Endothelial cell of umbilical vein (primary cell): ENCODE measurements around the gene NFKB1. TPM values are rescaled to one million over a fixed set of nuclear protein-coding genes. Genes with fewer than 3 reads are reported as not detected.
A peak's percentile ranks its signal among the peaks of the same experiment; 100 is the strongest.

Source experiments
- BruUV-seq: library from RNA; stranded (reverse); fragments of 400-500 nt; replicated peaks from 2 replicates; lab custom pipeline; 2021; lab: Mats Ljungman, UMichigan
- CTCF ChIA-PET: fragments of 300-600, 350-600 bp; sonication (Branson Sonifier 250); formaldehyde crosslinking; loops from one replicate; lab custom pipeline; 2021; ENCODE audit warnings: antibody characterized with exemption, inconsistent platforms; lab: Charles Lee
- POLR2A ChIA-PET: fragments of 300-600, 350-600 bp; sonication (Branson Sonifier 250); formaldehyde crosslinking; loops from one replicate; lab custom pipeline; 2021; ENCODE audit warnings: antibody characterized with exemption, inconsistent platforms; lab: Charles Lee
- DNase-seq: peaks from one replicate; pipeline ENCODE4 v3.0.0-alpha.2; 2011; ENCODE audit warnings: low read depth, low spot score
- FAIRE-seq: peaks from 2 replicates; lab custom pipeline; 2011; peaks lifted over from hg19 to GRCh38; lab: Jason Lieb, UNC
- H2AFZ ChIP-seq: 2 replicates; pipeline ENCODE4 v1.6.0; 2012; ENCODE audit warnings: low read depth, low read length, control low read depth, inconsistent platforms
- H3K27ac ChIP-seq: 2 replicates; pipeline ENCODE4 v1.5.1; 2011; ENCODE audit warnings: low read depth, mild to moderate bottlenecking, control low read depth, low read length, moderate library complexity; ENCODE audit not compliant: insufficient read depth
- H3K27me3 ChIP-seq, 2 experiments: 2 replicates each; pipeline versions ENCODE4 v1.6.0 to v1.6.1; 2011; ENCODE audit warnings: low read length in 2 of 2, mixed read lengths in 1 of 2; ENCODE audit not compliant: control insufficient read depth in 2 of 2, insufficient read depth in 2 of 2
- H3K36me3 ChIP-seq, 2 experiments: 2 replicates in 1 of 2; 3 replicates in 1 of 2; pipeline ENCODE4 v1.5.1; 2011; ENCODE audit warnings: low read length in 2 of 2, mild to moderate bottlenecking in 1 of 2, moderate library complexity in 1 of 2; ENCODE audit not compliant: control insufficient read depth in 2 of 2, insufficient read depth in 2 of 2; ENCODE audit errors: extremely low read depth in 1 of 2
- H3K4me1 ChIP-seq: 3 replicates; pipeline ENCODE4 v1.5.1; 2011; ENCODE audit warnings: mild to moderate bottlenecking, low read length; ENCODE audit not compliant: control insufficient read depth, insufficient read depth; ENCODE audit errors: extremely low read depth
- H3K4me2 ChIP-seq: 2 replicates; pipeline ENCODE4 v1.6.1; 2011; ENCODE audit warnings: low read length, control low read depth, mixed read lengths; ENCODE audit not compliant: insufficient read depth
- H3K4me3 ChIP-seq, 3 experiments: fragments of 200-600 bp in 1 of 3; sonication (generic), shearing (Covaris generic) in 1 of 3; replicated peaks in 1 of 3; 2 replicates each; pipeline ENCODE4 v1.5.1; 2011 to 2016; ENCODE audit warnings: control low read depth in 3 of 3, low read length in 3 of 3, mild to moderate bottlenecking in 2 of 3, inconsistent platforms in 1 of 3, low read depth in 1 of 3, moderate library complexity in 1 of 3; ENCODE audit not compliant: insufficient read depth in 1 of 3
- H3K79me2 ChIP-seq: 2 replicates; pipeline ENCODE4 v1.6.0; 2012; ENCODE audit warnings: low read length, inconsistent platforms; ENCODE audit not compliant: control insufficient read depth, insufficient read depth
- H3K9ac ChIP-seq: replicated peaks from 2 replicates; pipeline ENCODE3; 2011; ENCODE audit warnings: low read length, control low read depth; ENCODE audit not compliant: insufficient read depth; ENCODE audit errors: extremely low read depth
- H3K9me1 ChIP-seq: replicated peaks from 3 replicates; pipeline ENCODE4 v1.6.0; 2011; ENCODE audit warnings: mild to moderate bottlenecking, low read length; ENCODE audit not compliant: control insufficient read depth, insufficient read depth; ENCODE audit errors: extremely low read depth
- H3K9me3 ChIP-seq: replicated peaks from 2 replicates; pipeline ENCODE4 v1.5.1; 2012; ENCODE audit warnings: low read length, inconsistent platforms; ENCODE audit not compliant: control insufficient read depth, insufficient read depth
- H4K20me1 ChIP-seq: replicated peaks from 2 replicates; pipeline ENCODE3; 2011; ENCODE audit warnings: mild to moderate bottlenecking, low read length; ENCODE audit not compliant: control insufficient read depth, insufficient read depth; ENCODE audit errors: extremely low read depth
- GATA2 ChIP-seq: IDR thresholded peaks from 2 replicates; pipeline ENCODE4 v1.7.0; 2011; ENCODE audit warnings: low read depth, mild to moderate bottlenecking, moderate library complexity, mixed read lengths, low read length; ENCODE audit not compliant: insufficient read length, insufficient read depth
- MYC ChIP-seq: IDR thresholded peaks from one replicate; pipeline ENCODE4 v1.6.1; 2011; ENCODE audit warnings: mild to moderate bottlenecking, low read depth, low read length
- POLR2AphosphoS5 ChIP-seq: IDR thresholded peaks from 2 replicates; pipeline ENCODE4 v1.6.1; 2012; ENCODE audit warnings: low read depth, mild to moderate bottlenecking, control low read depth, low read length, moderate library complexity; ENCODE audit not compliant: insufficient read depth
- dilution Hi-C: fragments of 300-500 bp; cut with MboI; formaldehyde crosslinking; loops from one replicate; pipeline ENCODE4 v1.15.0; 2019; ENCODE audit warnings: low sequenced_read_pairs; ENCODE audit not compliant: extremely low pct_ligation_motif_present
- intact Hi-C: fragments of 100-400 bp; cut with micrococcal nuclease; formaldehyde crosslinking; loops from one replicate; pipeline ENCODE4 v1.10.0; 2022
- polyA plus RNA-seq, 4 experiments: library from polyadenylated mRNA; depleted of rRNA in 3 of 4; stranded (reverse) in 3 of 4; unstranded in 1 of 4; fragments of >200 nt; gene quantifications; 2 replicates each; pipeline versions ENCODE4 v1.2.1 to v1.2.3, GENCODE V29; 2011 to 2012; ENCODE audit warnings: missing spikeins in 1 of 4
- total RNA-seq: library from RNA; stranded (reverse); gene quantifications from 2 replicates; pipeline ENCODE4 v1.2.3, GENCODE V29; 2021
- TF ChIP-seq, protein P1 (sequence below), 2 donors: IDR thresholded peaks; 1 replicate in 1 of 2; 2 replicates in 1 of 2; pipeline ENCODE4 v1.5.1; 2011; ENCODE audit warnings: low read length in 2 of 2, mild to moderate bottlenecking in 2 of 2, moderate library complexity in 2 of 2, control low read depth in 1 of 2, inconsistent platforms in 1 of 2, low read depth in 1 of 2; ENCODE audit not compliant: insufficient read depth in 1 of 2; ENCODE audit errors: extremely low read depth in 1 of 2

The NFKB1 gene
- total and polyA plus RNA-seq, 2 donors (not counting 3 experiments of a cell fraction or from before 2014, with no cell fraction given): 21.3 to 41.4 TPM

DNA sequence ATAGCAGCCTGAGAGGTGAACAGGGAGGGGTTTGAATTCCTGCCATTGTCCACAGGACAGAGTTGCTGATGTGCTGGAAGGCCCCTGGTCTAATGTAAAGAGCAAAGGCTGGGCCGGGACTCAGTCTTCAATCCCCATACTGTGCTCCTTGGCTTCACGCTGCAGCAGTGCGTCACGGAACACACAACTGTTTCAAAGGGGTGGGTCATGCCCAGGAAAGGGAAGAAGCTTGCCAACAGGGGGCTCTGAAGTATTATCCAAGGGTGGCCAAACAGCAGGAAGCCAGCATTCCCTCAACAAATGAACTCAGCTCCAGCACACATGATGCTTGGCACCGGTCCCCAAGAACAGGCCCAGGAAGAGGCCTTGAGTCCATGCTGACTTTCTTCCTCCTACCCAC lies 122.5 kb downstream of the NFKB1 start:
- Histone ChIP-seq H3K9me3 (no peaks in the 10 kb centered on the region), H3K27me3 (no peaks in the 10 kb centered on the region), H3K79me2 (no peaks in the 10 kb centered on the region), H3K4me1 (peaks cover 18% of the 10 kb centered on the region), H3K9ac (no peak overlapping the region), H3K4me2 (no peak overlapping the region), H3K4me3 (no peak overlapping the region), H3K36me3 (no peaks in the 10 kb centered on the region), H3K27ac (no peak overlapping the region), H2AFZ (peak overlapping the region; percentile 9), H3K9me1 (no peaks in the 10 kb centered on the region), H4K20me1 (no peaks in the 10 kb centered on the region)
- POLR2A ChIA-PET: no interaction called here
- dilution Hi-C loops (no loop called here), intact Hi-C loops (loop anchor here (5.0 to 10.0 kb wide), 2 partner anchors 244 to 279 kb away; partner anchors contain the start of genes CISD2 and SLC39A8)
- DNase-seq (peak; percentile 30), FAIRE-seq (no peak)
- BruUV-seq: no TSS peak
- TF ChIP-seq, protein P1, sequence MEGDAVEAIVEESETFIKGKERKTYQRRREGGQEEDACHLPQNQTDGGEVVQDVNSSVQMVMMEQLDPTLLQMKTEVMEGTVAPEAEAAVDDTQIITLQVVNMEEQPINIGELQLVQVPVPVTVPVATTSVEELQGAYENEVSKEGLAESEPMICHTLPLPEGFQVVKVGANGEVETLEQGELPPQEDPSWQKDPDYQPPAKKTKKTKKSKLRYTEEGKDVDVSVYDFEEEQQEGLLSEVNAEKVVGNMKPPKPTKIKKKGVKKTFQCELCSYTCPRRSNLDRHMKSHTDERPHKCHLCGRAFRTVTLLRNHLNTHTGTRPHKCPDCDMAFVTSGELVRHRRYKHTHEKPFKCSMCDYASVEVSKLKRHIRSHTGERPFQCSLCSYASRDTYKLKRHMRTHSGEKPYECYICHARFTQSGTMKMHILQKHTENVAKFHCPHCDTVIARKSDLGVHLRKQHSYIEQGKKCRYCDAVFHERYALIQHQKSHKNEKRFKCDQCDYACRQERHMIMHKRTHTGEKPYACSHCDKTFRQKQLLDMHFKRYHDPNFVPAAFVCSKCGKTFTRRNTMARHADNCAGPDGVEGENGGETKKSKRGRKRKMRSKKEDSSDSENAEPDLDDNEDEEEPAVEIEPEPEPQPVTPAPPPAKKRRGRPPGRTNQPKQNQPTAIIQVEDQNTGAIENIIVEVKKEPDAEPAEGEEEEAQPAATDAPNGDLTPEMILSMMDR (IDR thresholded peaks at IDR 0.05; ENCODE audit: extremely low read depth in 1 of 2, insufficient read depth in 1 of 2, low read depth in 1 of 2, low read length in 2 of 2): peak; percentile 9 to 18
- no peak for TF ChIP-seq GATA2
- CTCF ChIA-PET: interaction anchor here (0.6 to 2.4 kb wide), 10 partner anchors 9 to 476 kb away, joined by 3 to 9 read pairs (median 4); partner anchors contain the start of genes BDH2 and UBE2D3

DNA sequence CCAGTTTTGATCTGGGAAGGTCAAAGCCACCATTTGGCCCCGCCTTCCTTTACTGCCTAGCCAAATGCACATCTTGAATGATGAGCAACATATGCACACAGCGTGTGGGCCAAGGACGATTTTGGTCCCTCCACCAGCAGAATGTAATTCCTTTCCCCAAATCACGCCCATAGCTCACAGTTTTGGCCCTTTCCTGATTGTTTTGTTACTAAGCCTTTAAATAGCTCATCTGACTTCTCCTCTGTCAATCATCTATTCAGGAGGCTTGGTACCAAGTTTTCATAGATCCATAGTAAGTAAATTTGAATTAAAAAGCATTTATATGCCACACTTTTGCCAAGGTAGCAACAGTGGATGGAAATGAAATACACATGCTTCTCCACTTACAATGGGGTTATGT lies 123.3 kb downstream of the NFKB1 start:
- Histone ChIP-seq H3K9me3 (no peaks in the 10 kb centered on the region), H3K27ac (no peak overlapping the region), H3K9me1 (no peaks in the 10 kb centered on the region), H4K20me1 (no peaks in the 10 kb centered on the region), H3K36me3 (no peaks in the 10 kb centered on the region), H3K4me1 (peaks cover 18% of the 10 kb centered on the region), H3K79me2 (no peaks in the 10 kb centered on the region), H3K4me2 (no peak overlapping the region), H3K27me3 (no peaks in the 10 kb centered on the region), H3K9ac (no peak overlapping the region), H3K4me3 (no peak overlapping the region), H2AFZ (no peak overlapping the region)
- ChIA-PET CTCF (interaction anchor here (0.6 to 2.4 kb wide), 8 partner anchors 15 to 475 kb away, joined by 3 to 9 read pairs (median 4); partner anchors contain the start of gene BDH2), POLR2A (no interaction called here)
- dilution Hi-C loops (no loop called here), intact Hi-C loops (loop anchor here (5.0 to 10.0 kb wide), 2 partner anchors 243 to 280 kb away; partner anchors contain the start of genes CISD2 and SLC39A8)
- DNase-seq (no peak), FAIRE-seq (no peak)
- TF ChIP-seq POLR2AphosphoS5 (no peak), MYC (no peak)
- no TSS peak for BruUV-seq
